GM10266 (cell line): ENCODE data around the gene ASIC4.

Experiments
- DNase-seq: peaks from one replicate; pipeline ENCODE4 v3.0.0; 2012; ENCODE audit errors: extremely low spot score
- TF ChIP-seq, protein P1 (sequence below): IDR thresholded peaks from 2 replicates; pipeline ENCODE4 v1.5.1; 2012; ENCODE audit warnings: mild to moderate bottlenecking, low read depth; ENCODE audit not compliant: control insufficient read depth, insufficient read depth; ENCODE audit errors: missing control alignments

ASIC4 gene

DNA sequence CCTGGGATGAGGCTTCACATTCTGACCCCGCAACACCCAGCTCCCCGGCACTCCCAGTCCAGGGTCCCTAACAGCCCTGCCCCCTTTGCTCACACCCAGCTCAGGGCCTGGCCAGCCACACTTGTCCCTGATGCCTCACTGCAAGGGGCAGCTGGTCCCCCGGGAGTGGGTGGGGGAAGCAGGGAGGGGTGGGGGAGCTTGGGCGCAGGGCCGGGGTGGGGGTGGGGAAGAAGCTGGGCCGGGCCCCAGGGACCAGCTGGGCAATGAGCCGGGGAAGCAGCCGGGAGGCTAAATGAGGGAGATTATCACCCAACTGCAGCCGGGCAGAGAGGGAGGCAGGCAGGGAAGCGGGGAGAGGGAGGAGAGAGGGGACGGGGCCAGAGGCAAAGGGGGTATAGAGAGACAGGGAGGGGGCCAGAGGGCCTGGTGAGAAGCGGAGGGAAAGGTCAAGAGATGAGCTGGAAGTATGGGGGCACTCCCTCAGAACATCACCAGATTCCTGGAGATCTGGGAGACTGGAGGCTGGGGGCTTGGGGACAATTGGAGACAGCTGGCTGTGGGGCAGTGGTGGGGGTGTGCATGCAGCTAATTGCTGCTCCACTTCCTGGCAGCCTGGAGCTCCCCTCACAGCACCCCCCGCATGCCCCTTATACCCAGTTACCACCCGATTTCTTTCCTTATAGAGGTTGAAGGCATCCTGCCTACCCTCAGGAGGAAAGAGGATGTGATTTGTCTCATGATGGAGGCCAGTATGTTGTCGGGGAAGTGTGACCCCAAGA is 2.5 kb upstream of the ASIC4 start:
- DNase-seq = no peak
- TF ChIP-seq, protein P1, sequence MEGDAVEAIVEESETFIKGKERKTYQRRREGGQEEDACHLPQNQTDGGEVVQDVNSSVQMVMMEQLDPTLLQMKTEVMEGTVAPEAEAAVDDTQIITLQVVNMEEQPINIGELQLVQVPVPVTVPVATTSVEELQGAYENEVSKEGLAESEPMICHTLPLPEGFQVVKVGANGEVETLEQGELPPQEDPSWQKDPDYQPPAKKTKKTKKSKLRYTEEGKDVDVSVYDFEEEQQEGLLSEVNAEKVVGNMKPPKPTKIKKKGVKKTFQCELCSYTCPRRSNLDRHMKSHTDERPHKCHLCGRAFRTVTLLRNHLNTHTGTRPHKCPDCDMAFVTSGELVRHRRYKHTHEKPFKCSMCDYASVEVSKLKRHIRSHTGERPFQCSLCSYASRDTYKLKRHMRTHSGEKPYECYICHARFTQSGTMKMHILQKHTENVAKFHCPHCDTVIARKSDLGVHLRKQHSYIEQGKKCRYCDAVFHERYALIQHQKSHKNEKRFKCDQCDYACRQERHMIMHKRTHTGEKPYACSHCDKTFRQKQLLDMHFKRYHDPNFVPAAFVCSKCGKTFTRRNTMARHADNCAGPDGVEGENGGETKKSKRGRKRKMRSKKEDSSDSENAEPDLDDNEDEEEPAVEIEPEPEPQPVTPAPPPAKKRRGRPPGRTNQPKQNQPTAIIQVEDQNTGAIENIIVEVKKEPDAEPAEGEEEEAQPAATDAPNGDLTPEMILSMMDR = no peak

DNA sequence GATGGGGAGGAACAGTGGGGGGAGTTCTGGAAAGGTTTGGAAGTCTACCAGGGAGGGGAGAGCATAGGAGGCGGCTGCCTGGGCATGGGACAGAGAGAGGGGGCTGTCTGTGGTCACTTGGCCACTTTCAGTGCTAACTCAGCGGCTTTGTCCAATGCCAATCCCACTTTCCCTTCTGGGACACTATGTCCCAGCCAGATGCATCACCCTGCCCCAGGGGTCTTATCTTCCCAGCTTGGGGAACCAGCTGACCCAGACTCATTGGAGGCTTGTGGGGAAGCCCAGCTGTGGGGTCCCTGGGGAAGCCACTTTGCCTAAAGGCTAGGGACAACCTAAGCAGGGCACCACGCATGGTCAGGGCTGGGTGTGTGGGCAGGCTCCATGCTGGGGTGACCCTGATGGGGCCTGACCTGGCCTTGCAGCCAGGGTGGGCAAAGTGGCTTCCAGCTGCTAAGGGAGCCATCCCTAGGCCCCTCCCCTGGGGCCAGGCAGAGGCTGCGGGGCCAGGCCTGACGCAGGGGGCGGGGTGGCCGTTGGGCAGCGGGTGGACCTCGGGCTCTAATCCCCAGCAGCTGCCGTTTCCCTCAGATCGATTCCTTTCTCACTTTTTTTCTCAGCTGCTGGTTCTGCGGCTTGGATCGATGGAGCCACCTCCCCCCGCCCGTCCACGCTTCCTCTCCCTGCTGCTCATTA is 1.6 kb upstream of the ASIC4 start:
- TF ChIP-seq, protein P1 = no peak
- no peak for DNase-seq

DNA sequence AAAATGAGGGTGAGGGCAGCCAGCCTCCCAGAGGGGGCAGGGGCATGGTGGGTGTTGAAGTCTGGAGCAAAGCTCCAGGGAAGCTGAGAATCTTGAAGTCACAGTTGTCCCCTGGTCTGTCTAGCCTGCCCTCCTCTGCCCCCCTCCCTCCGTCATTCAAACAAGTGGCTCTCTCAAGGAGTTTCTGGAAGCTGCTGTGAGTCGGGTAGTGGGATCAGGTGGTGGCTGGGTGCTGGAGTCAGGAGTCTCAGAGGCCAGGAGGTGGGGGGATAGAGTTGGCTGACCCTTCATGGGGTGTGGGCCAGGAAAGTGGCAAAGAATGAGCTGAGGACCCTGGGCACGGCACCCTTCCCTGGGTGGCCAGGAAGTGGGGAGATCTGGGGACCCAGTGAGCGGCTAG is 495 bp upstream of the ASIC4 start:
- no peak for DNase-seq
- TF ChIP-seq, protein P1 = no peak

DNA sequence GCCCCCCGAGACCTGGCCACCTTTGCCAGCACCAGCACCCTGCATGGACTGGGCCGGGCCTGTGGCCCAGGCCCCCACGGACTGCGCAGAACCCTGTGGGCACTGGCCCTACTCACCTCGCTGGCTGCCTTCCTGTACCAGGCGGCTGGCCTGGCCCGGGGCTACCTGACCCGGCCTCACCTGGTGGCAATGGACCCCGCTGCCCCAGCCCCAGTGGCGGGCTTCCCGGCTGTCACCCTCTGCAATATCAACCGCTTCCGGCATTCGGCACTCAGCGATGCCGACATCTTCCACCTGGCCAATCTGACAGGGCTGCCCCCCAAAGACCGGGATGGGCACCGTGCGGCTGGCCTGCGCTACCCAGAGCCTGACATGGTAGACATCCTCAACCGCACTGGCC is 554 bp downstream of the ASIC4 start:
- no peak for DNase-seq
- TF ChIP-seq, protein P1 = no peak

DNA sequence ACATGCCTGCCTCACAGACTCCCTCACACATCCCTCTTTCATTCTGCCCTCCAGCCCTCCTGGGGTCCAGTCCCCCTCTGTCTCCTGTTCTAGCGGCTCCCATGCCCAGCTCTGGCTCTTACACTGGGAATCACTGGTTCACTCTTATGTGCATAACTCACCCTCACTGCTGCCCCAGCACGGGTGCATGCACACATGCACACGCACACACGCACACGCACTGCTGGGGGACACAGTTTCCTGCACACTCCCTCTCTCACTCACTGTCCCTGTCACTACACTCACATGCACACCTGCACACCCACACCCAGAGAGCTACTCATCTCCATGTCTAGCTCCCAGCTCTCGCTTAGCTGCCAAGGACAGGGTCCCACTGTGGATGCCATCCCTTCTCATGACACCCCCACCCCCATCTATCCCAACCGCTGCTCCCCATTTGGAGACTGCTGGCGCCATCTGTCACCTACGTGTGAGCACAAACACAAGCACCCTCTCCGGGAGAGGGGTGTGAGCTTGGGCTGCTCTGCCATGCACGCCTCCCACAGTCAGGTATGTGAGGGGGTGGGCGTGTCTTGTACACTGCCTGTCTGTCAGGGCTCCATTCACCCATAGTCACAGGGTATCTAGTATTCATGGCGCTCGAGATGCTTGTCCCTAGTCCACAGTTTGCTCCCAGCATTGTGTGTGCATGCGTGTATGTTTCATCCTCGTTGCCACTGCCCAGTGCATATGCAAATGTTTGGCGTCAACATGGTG is 1.8 kb downstream of the ASIC4 start:
- TF ChIP-seq, protein P1 = no peak
- no peak for DNase-seq

DNA sequence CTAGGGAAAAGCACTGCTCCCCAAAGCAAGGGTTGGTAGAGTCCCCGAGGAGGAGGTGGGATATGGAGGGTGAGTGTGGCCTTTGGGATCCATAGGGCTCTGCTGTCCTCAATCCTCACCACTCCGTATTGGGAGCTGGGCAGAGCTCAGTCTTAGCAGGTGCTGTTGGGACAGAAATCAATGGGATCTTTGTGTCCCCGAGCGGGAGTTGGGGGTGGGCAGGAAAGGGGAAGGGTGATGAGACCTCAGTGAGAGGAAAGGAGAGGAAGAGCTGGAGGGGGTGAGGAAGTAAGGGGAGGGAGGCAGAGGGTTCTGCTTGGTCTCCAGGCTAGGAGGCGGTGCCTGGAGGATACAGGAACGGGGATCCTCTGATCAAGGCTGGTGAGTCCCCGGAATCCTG is 2.6 kb downstream of the ASIC4 start:
- DNase-seq = no peak

More for the DNA sequence above, 2.6 kb downstream of the ASIC4 start:
- TF ChIP-seq, protein P1 = no peak
